NT2/D1 (cell line): Measurements from ENCODE around the gene AIP.

Source experiments
- SUZ12 ChIP-seq: IDR thresholded peaks from 2 replicates; pipeline ENCODE4 v1.6.1; 2011; ENCODE audit not compliant: insufficient read length, insufficient read depth; ENCODE audit errors: extremely low read depth
- YY1 ChIP-seq: IDR thresholded peaks from 2 replicates; pipeline ENCODE4 v1.6.1; 2011; ENCODE audit not compliant: insufficient read length, insufficient read depth
- ZNF274 ChIP-seq: IDR thresholded peaks from 2 replicates; pipeline ENCODE4 v1.6.1; 2011; ENCODE audit warnings: mild to moderate bottlenecking, low read depth, low read length

DNA sequence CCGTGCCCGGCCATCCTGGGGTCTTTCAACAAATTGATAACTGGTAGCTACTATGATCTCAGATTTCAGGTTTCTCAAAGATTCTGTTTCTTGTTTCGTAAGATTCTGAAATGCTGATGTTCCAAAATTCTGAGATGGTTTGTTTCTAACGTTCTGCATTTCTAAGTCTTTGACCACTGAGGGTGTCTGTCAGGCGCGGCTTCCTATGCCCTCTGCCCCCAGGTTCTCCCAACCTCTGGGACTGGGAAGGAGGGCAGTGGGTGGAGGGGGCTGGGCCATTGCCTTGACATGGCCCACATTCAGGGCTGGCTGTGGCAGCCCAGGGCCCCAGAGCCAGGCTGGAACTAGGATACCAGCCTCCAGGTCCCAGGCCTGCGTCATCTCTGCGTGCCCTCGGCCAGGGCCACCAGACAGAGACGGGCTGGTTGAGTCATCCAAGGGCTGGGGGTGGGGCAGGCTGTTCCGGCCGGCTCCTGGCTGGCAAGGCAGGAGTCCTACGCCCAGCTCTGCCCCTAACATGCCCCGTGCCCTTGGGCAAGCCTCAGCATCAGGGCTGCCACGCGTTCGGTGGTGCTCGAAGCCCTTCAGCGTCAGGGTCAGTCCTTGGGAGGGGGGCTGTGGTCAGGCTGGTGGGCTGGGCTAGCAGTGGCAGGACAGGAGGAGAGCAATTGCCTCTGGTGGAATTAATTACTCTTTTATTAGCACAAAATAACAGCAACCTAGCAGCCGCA is 19.0 kb upstream of the AIP start:
- no peak for TF ChIP-seq YY1
- no peak for TF ChIP-seq ZNF274
- no peak for TF ChIP-seq SUZ12
